GM12878 (cell line): ENCODE measurements around the gene BIK. TPM values are rescaled to one million over a fixed set of nuclear protein-coding genes. Genes with fewer than 3 reads are reported as not detected.

Source experiments
- CEBPZ ChIP-seq: fragments of 150-350 bp; IDR thresholded peaks from 2 replicates; pipeline ENCODE4 v1.6.1; 2016; ENCODE audit warnings: low read depth, low read length
- CREB1 ChIP-seq: IDR thresholded peaks from 2 replicates; pipeline ENCODE4 v1.6.1; 2012; ENCODE audit warnings: low read depth, mild to moderate bottlenecking, inconsistent platforms
- CTCF ChIP-seq, 3 experiments: IDR thresholded peaks in 2 of 3; conservative IDR thresholded peaks in 1 of 3; 2 replicates each; pipeline ENCODE4 v1.5.1; 2011; ENCODE audit warnings: low read depth in 3 of 3, low read length in 3 of 3, mild to moderate bottlenecking in 3 of 3, control low read depth in 2 of 3, moderate library complexity in 2 of 3, inconsistent platforms in 1 of 3, mixed read lengths in 1 of 3; ENCODE audit not compliant: control insufficient read depth in 2 of 3, insufficient read depth in 1 of 3; ENCODE audit errors: extremely low read depth in 1 of 3
- GATAD2B ChIP-seq: fragments of 450-650 bp; conservative IDR thresholded peaks from 2 replicates; pipeline ENCODE4 v1.6.1; 2017; ENCODE audit warnings: low read depth, mild to moderate bottlenecking, moderate library complexity
- HDAC6 ChIP-seq: fragments of 200-600 bp; sonication (generic); IDR thresholded peaks from one replicate; pipeline ENCODE4 v1.8.0; 2017; ENCODE audit warnings: antibody characterized with exemption; ENCODE audit not compliant: unreplicated experiment
- HDGF ChIP-seq: fragments of 450-650 bp; IDR thresholded peaks from 2 replicates; pipeline ENCODE4 v1.6.1; 2016; ENCODE audit warnings: antibody characterized with exemption
- PAX5 ChIP-seq: IDR thresholded peaks from 2 replicates; pipeline ENCODE4 v1.6.1; 2011; ENCODE audit warnings: low read depth, low read length, borderline replicate concordance
- PAX8 ChIP-seq: fragments of 450-650 bp; IDR thresholded peaks from 2 replicates; pipeline ENCODE4 v1.6.1; 2017; ENCODE audit warnings: mild to moderate bottlenecking, moderate library complexity
- PBX3 ChIP-seq: IDR thresholded peaks from 2 replicates; pipeline ENCODE4 v1.6.1; 2011; ENCODE audit warnings: mild to moderate bottlenecking, low read depth, low read length, moderate library complexity; ENCODE audit not compliant: insufficient replicate concordance
- PML ChIP-seq: IDR thresholded peaks from 2 replicates; pipeline ENCODE4 v1.6.1; 2012; ENCODE audit warnings: low read length, inconsistent platforms
- RCOR1 ChIP-seq: conservative IDR thresholded peaks from 2 replicates; pipeline ENCODE4 v1.6.1; 2012; ENCODE audit warnings: low read depth, low read length, improper control_type of control experiment
- RELA ChIP-seq: fragments of 450-650 bp; IDR thresholded peaks from 2 replicates; pipeline ENCODE4 v1.8.0; 2014; ENCODE audit warnings: borderline replicate concordance; ENCODE audit not compliant: partially characterized antibody
- RELB ChIP-seq: fragments of 450-650 bp; IDR thresholded peaks from 2 replicates; pipeline ENCODE4 v1.6.1; 2017; ENCODE audit warnings: low read depth, mild to moderate bottlenecking, moderate library complexity
- SMC3 ChIP-seq: IDR thresholded peaks from 2 replicates; pipeline ENCODE4 v1.6.1; 2011; ENCODE audit warnings: low read length, improper control_type of control experiment, borderline replicate concordance
- TCF3 ChIP-seq: IDR thresholded peaks from 2 replicates; pipeline ENCODE4 v1.6.1; 2012; ENCODE audit warnings: low read depth, mild to moderate bottlenecking, low read length, borderline replicate concordance; ENCODE audit not compliant: insufficient read depth
- YY1 ChIP-seq: IDR thresholded peaks from 2 replicates; pipeline ENCODE4 v1.6.1; 2011; ENCODE audit warnings: low read depth, mild to moderate bottlenecking, low read length
- ZBTB40 ChIP-seq: fragments of 450-650 bp; IDR thresholded peaks from 2 replicates; pipeline ENCODE4 v1.6.1; 2016; ENCODE audit warnings: mild to moderate bottlenecking, moderate library complexity, borderline replicate concordance
- polyA plus RNA-seq, 11 experiments: library from polyadenylated mRNA; depleted of rRNA in 4 of 11; unstranded in 6 of 11; stranded (reverse) in 5 of 11; fragments of >200 nt; fragmentation: Nextera tagmentation in 4 of 11; fragmentation: Illumina TruSeq in 1 of 11; extraction: Ambion mirVana in 4 of 11; extraction: Trizol in 1 of 11; gene quantifications; 1 replicate in 1 of 11; 2 replicates in 10 of 11; pipeline versions ENCODE4 v1.2.1 to v1.2.3, GENCODE V29; 2011 to 2016; ENCODE audit warnings: inconsistent platforms in 2 of 11, missing spikeins in 2 of 11, low read depth in 1 of 11
- total RNA-seq, 4 experiments: library from RNA; depleted of rRNA in 3 of 4; stranded (reverse); fragments of >200 nt in 3 of 4; fragmentation: Illumina TruSeq in 1 of 4; extraction: Trizol in 1 of 4; gene quantifications; 2 replicates each; pipeline versions ENCODE4 v1.2.1 to v1.2.3, GENCODE V29; 2013 to 2021

BIK gene
- total and polyA plus RNA-seq, 10 of the 15 experiments (the other 5 are each of a cell fraction or from before 2014, with no cell fraction given), result 0.33 to 9.8 (median 3.9) TPM

- 0 out of 6 replicates have a peak, but pooled peaks of 1 of the 3 experiments have one; percentile 6 for TF ChIP-seq CTCF (IDR thresholded peaks at IDR 0.05 in 2 of 3, conservative IDR thresholded peaks at IDR 0.05 in 1 of 3; ENCODE audit: control insufficient read depth in 2 of 3, extremely low read depth in 1 of 3, insufficient read depth in 1 of 3, low read depth in 3 of 3, low read length in 3 of 3)
- TF ChIP-seq RELA, result no peak
- no peak for TF ChIP-seq SMC3
- no peak; the same call in 1 of the 2 replicates for TF ChIP-seq PAX5
- TF ChIP-seq PBX3, result no peak
- TF ChIP-seq RELB, result no peak
- TF ChIP-seq HDGF, result no peak
- TF ChIP-seq PML, result no peak
- TF ChIP-seq HDAC6, result no peak
- no peak for TF ChIP-seq RCOR1
- no peak for TF ChIP-seq PAX8
- no peak for TF ChIP-seq CEBPZ
- no peak for TF ChIP-seq ZBTB40
- TF ChIP-seq TCF3, result peak; percentile 77
- TF ChIP-seq CREB1, result no peak
- TF ChIP-seq GATAD2B, result no peak
- no peak for TF ChIP-seq YY1
Observed at GRCh38 chr22:43110927-43111623, 525 bp downstream of the BIK start (continued).
